Measurements from ENCODE around the gene BHLHE41. TPM values are rescaled to one million over a fixed set of nuclear protein-coding genes. Genes with fewer than 3 reads are reported as not detected.

The BHLHE41 gene
- total and polyA plus RNA-seq, 2 experiments from 2014 or later: 1.6 to 3.6 TPM

- WGBS (ENCODE audit: low lambda C conversion rate, missing lambda C conversion rate): 75% methylated on average over 3 of the region's 3 CpGs
- no peaks in the 10 kb centered on the region for H3K79me2 ChIP-seq
- DNase-seq (ENCODE audit: low spot score): no peak
- no peaks in the 10 kb centered on the region for H3K9me2 ChIP-seq (replicated peaks; ENCODE audit: insufficient read depth)
- no peak overlapping the region for H3K27ac ChIP-seq
- H3K4me2 ChIP-seq: no peak overlapping the region
- no peaks in the 10 kb centered on the region for H3K27me3 ChIP-seq
- no peaks in the 10 kb centered on the region for H4K20me1 ChIP-seq (ENCODE audit: insufficient read depth, poor library complexity, severe bottlenecking)
- TF ChIP-seq EZH2phosphoT487 (IDR thresholded peaks at IDR 0.05; ENCODE audit: low read depth, severe bottlenecking, unreplicated experiment): no peak
- TF ChIP-seq EZH2 (IDR thresholded peaks at IDR 0.05; ENCODE audit: borderline replicate concordance): no peak
- no peak for TF ChIP-seq CTCF (IDR thresholded peaks at IDR 0.05; ENCODE audit: poor library complexity)
- no peaks in the 10 kb centered on the region for H3K9me3 ChIP-seq (ENCODE audit: low read depth)
- H3K4me1 ChIP-seq (ENCODE audit: insufficient read depth): no peaks in the 10 kb centered on the region
- H2AFZ ChIP-seq: no peak overlapping the region
- no peaks in the 10 kb centered on the region for H3K36me3 ChIP-seq (replicated peaks; ENCODE audit: insufficient read depth, low read depth)
- H3K4me3 ChIP-seq: no peak overlapping the region
Observed at GRCh38 chr12:26136688-26137087, 11.9 kb upstream of the BHLHE41 start.

DNA sequence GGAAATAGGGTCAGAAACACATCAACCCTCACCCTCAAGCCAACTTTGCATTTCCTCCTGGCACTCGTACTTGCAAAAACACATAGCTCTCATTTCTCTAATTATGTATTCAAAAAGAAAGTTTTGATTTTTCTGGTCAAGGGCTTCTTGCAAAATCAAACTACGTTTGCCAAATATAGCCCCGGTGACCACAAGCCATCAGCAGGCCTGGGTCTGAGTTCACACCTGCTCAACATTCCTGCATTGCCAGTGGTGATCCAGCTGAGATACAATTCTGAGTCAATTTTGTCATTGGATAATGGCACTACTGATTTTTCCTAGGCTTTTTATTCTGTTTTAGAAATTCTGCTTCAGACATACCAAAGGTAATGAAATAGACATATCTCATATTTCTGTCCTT is 10.7 kb upstream of the BHLHE41 start:
- no peaks in the 10 kb centered on the region for H3K9me2 ChIP-seq (replicated peaks; ENCODE audit: insufficient read depth)
- H3K4me3 ChIP-seq: no peak overlapping the region
- H2AFZ ChIP-seq: no peak overlapping the region
- 85% methylated on average over 3 of the region's 3 CpGs for WGBS (ENCODE audit: low lambda C conversion rate, missing lambda C conversion rate)
- no peaks in the 10 kb centered on the region for H3K36me3 ChIP-seq (replicated peaks; ENCODE audit: insufficient read depth, low read depth)
- TF ChIP-seq CTCF (IDR thresholded peaks at IDR 0.05; ENCODE audit: poor library complexity): no peak
- TF ChIP-seq EZH2 (IDR thresholded peaks at IDR 0.05; ENCODE audit: borderline replicate concordance): no peak
- TF ChIP-seq EZH2phosphoT487 (IDR thresholded peaks at IDR 0.05; ENCODE audit: low read depth, severe bottlenecking, unreplicated experiment): no peak
- H3K4me2 ChIP-seq: no peak overlapping the region
- no peak overlapping the region for H3K27ac ChIP-seq
- H3K27me3 ChIP-seq: peaks cover 9% of the 10 kb centered on the region
- no peaks in the 10 kb centered on the region for H3K9me3 ChIP-seq (ENCODE audit: low read depth)
- DNase-seq (ENCODE audit: low spot score): no peak
- H3K79me2 ChIP-seq: no peaks in the 10 kb centered on the region
- no peaks in the 10 kb centered on the region for H4K20me1 ChIP-seq (ENCODE audit: insufficient read depth, poor library complexity, severe bottlenecking)
- H3K4me1 ChIP-seq (ENCODE audit: insufficient read depth): no peaks in the 10 kb centered on the region

DNA sequence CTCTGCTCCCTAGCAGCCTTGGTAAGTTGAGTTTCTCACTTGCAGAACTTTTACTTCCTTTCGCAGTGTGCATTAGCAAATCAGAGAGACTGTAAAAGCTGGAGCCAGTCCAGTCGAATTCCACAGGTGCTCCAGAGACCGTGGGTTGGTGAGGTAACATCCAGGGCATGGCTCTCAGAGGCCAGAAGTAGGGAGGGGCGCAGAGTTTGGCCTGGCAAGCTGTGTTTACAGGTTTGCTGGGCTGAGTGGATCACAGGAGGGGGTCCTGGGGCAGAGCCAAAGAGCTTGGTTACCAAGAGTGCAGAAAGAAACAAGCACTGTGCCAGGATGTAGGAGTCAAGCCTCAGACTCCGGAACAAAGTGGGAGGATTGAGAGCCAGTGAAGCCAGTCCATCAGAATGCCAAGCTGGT is 10.2 kb upstream of the BHLHE41 start:
- Histone ChIP-seq H4K20me1 (ENCODE audit: insufficient read depth, poor library complexity, severe bottlenecking) (no peaks in the 10 kb centered on the region), H3K4me1 (ENCODE audit: insufficient read depth) (no peaks in the 10 kb centered on the region), H3K27ac (no peak overlapping the region), H3K9me2 (replicated peaks; ENCODE audit: insufficient read depth) (no peaks in the 10 kb centered on the region), H3K27me3 (peaks cover 14% of the 10 kb centered on the region), H3K36me3 (replicated peaks; ENCODE audit: insufficient read depth, low read depth) (no peaks in the 10 kb centered on the region), H3K79me2 (no peaks in the 10 kb centered on the region), H3K4me3 (no peak overlapping the region), H3K9me3 (ENCODE audit: low read depth) (no peaks in the 10 kb centered on the region), H3K4me2 (no peak overlapping the region), H2AFZ (no peak overlapping the region)
- TF ChIP-seq EZH2phosphoT487 (IDR thresholded peaks at IDR 0.05; ENCODE audit: low read depth, severe bottlenecking, unreplicated experiment) (no peak), EZH2 (IDR thresholded peaks at IDR 0.05; ENCODE audit: borderline replicate concordance) (no peak), CTCF (IDR thresholded peaks at IDR 0.05; ENCODE audit: poor library complexity) (no peak)
- no peak for DNase-seq (ENCODE audit: low spot score)
- 76% methylated on average over 5 of the region's 5 CpGs for WGBS (ENCODE audit: low lambda C conversion rate, missing lambda C conversion rate)

DNA sequence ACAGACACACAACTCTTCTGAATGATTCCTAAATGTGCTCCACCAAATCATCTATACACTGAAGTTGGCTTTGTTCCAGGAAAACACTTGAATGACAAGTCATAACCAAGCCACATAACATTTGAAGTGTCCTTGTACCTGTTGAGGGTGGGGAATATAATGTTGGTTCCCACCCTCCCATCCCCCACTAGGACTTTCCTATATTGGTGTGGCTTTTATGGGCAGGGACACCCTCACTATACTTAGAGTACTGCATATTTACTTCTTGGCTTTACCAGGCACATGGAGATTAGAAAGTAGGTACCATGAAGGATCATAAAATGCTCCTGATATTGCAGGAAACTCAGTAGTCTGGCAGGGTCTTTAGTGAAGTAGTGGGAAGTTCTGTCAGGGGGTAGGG is 9.7 kb upstream of the BHLHE41 start:
- Histone ChIP-seq H2AFZ (no peak overlapping the region), H3K79me2 (no peaks in the 10 kb centered on the region), H3K4me2 (no peak overlapping the region), H3K36me3 (replicated peaks; ENCODE audit: insufficient read depth, low read depth) (no peaks in the 10 kb centered on the region), H3K4me3 (no peak overlapping the region), H3K9me3 (ENCODE audit: low read depth) (no peaks in the 10 kb centered on the region), H3K4me1 (ENCODE audit: insufficient read depth) (no peaks in the 10 kb centered on the region), H3K9me2 (replicated peaks; ENCODE audit: insufficient read depth) (no peaks in the 10 kb centered on the region), H4K20me1 (ENCODE audit: insufficient read depth, poor library complexity, severe bottlenecking) (no peaks in the 10 kb centered on the region), H3K27me3 (peaks cover 19% of the 10 kb centered on the region), H3K27ac (no peak overlapping the region)
- TF ChIP-seq CTCF (IDR thresholded peaks at IDR 0.05; ENCODE audit: poor library complexity) (no peak), EZH2 (IDR thresholded peaks at IDR 0.05; ENCODE audit: borderline replicate concordance) (no peak), EZH2phosphoT487 (IDR thresholded peaks at IDR 0.05; ENCODE audit: low read depth, severe bottlenecking, unreplicated experiment) (no peak)
- no peak for DNase-seq (ENCODE audit: low spot score)

All from hepatocyte (in vitro differentiated cells).